NCI-H146 treated with DMSO at 0.1 percent for 48 hours (cell line): ENCODE results near the gene ONECUT2.
"Not testable (repeated sequence)": the region's sequence is repeated elsewhere in the genome, so short reads cannot be mapped to it uniquely, and the experiment has no call there.

Experiments used
- DNase-seq: peaks from one replicate; lab custom pipeline; 2025; ENCODE audit not compliant: unreplicated experiment; lab: John Stamatoyannopoulos, UW

ONECUT2 gene

DNA sequence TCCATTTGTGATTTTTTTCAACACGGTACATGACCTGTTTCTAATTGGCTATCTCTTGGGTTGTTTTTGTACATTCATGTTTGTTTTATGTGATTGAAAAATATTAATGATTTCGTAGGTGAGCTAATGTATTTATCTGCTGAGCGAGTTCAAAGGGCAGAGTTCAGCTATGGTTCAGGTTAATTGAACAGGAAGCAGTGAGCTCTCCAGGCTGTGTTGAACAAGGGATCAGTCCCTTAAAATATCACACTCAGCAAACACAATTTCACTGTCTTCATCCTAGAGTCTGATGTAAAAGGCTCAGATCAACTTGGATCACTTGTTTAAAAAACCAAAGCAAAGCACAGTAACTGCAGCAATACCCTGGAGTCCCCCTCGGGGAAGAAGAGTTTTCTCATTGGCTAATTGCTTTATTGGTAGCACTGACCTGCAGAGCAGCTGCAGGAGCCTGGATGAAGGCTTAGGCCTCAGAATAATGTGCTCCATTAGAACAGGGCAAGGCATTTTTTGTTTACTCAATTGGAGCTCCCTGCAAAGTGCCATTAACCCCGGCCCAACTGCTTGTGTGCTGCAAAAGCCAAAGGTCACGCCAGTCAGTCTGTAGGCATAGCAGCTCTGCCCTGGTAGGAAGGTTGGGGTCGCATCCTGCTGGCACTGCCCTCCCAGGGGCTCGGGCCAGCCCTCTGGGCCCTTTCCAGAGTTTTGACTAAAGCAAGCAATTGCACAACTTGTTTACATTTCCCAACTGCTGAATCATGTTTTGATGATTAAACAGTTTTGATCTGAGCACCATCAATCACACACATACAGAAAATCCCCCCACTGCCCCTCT is 10.5 kb downstream of the ONECUT2 start:
- peak; percentile 84 for DNase-seq

DNA sequence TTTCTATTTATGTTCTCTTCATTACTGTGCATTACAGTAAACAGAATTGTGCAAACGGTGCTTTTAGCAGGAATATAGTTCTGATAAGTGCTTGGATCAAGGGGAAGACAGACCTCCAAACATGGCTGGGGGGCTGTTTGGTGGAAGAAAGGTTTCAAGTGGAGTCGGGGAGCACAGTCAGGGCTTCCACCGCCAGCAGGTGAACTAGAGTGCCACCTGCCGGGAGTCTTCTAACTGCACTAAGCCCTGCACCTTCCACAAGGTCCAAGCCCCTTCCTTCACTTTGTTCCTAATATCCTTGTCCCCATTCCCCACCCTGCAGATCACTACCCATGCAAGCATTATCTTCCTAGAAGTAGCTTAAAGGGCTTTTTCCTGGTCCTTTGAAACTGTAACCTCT is 11.1 kb downstream of the ONECUT2 start:
- DNase-seq = peak; percentile 67

DNA sequence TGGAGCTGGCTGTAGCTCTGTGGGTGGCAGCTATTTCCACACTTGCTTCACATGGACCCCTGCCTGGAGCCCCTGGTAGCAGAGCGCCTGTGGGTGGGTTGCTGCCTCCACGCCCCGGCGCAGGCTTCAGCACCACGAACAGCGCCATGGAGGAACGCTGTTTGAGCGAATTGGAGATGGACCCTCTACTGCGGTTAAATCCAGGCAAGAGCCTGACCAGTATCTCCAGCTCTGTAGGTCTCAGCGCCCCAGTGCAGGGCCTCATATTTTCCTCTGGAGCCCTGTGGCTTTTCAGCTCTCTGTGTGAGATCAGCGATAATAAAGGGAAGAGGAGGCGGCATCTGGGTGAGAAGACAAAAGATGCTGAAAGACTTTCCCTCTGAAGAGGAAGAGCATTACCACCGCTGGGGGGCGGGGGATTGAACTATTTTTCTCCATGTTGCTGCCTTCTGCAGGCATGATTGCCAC is 12.0 kb downstream of the ONECUT2 start:
- DNase-seq = peak; percentile 89

DNA sequence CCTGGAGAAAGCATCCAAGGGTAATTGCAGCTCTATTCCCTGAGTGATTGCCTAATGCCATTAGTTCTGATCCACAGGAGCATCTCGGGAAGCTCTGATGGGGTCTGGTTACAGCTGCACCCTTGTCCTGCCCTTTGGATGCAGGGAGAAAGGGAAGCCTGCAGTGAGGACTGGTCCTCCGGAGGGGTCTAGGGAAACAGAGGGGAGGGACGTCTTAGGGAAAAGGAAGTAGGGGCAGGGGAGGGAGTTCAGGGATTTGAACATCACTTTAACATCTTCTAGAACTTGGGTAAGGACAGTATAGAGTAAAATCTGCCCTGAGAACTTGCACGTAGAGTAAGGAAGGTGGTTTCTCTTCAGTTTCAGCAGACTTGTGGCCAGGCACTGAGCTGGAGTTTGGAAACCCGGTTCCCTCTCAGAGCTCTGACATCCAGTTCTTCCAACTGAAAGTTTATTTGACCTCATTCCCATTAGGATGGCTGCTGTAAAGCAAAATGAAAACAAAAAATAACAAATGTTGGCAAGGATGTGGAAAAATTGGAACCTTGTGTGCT is 20.5 kb downstream of the ONECUT2 start:
- DNase-seq = no peak

DNA sequence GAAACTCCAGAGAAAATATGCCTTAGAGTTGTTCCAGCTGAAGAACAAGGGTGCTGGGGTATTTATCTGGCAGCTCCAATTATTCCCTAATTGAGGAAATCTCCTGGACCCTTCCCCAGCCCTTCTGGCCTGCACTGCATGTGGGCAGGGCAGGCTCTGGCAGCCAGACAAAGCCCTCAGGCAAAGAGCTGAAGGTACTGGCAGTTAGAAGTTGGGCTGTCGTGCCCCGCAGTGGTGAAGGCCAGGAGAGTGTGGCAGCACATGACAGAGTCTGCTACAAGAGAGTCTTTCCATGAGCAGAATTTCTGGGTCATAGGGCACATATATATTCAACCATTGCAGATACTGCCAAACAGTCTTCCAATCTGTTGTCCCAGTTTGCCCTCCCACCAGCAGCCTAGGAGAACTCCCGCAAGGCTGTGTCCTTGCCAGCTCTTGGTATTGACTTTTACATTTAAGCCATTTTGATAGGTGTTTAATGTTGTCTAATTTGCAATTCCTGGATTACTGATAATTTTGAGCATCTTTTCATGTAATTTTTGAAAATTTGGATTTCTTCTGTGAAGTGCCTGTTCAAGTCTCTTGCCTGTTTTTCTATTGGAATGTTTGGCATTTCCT is 26.6 kb downstream of the ONECUT2 start:
- DNase-seq = no peak

DNA sequence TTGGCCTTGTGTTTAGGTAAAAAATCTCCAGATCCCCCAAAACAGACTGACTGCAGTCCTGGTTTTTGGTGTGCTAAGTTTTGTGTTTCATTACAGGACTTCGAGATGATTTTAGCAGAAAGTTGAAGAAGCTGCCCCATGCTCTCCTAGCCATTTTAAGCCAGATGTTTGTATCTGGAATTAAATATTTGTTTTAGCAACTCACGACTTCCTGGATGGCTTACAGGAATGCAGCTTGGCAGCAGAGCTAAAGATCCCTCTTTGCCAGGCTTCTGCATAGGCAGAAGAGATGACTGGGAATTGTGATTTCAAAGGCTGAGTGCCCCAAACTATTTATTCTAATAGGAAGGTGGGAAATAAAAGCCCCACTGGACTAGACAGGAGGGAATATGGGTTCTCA is 31.1 kb downstream of the ONECUT2 start:
- DNase-seq = no peak

DNA sequence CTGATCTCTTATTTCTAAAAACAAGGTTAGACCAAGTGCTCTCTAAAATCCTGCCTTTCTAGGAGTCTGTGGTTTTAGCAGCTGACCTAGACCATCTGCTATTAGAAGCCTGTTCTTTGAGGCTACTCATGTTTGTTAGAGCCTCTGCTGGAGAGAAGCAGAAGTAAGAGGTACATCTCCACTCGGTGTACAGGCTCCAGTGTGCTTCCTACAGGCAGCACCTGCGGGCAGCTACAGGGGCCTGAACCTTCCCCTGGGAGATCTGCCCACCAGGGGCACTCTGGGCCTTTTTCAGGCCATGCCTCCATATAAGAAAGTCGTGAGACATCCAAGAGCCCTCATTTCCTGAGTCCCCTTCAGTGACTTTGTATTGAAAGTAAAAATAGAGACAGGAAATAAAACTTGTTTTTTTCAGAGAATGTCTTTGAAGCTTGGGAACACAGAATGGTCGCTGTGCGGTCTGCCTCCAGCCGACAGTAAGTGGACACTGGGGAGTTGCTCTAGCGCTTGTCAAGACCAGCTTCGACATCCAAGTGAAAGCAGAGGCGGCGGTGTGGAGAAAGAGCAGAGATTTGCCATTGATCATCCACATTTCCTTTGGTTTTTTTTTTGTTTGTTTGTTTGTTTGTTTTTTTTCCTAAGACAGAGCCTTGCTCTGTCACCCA is 31.7 kb downstream of the ONECUT2 start:
- DNase-seq = no peak

DNA sequence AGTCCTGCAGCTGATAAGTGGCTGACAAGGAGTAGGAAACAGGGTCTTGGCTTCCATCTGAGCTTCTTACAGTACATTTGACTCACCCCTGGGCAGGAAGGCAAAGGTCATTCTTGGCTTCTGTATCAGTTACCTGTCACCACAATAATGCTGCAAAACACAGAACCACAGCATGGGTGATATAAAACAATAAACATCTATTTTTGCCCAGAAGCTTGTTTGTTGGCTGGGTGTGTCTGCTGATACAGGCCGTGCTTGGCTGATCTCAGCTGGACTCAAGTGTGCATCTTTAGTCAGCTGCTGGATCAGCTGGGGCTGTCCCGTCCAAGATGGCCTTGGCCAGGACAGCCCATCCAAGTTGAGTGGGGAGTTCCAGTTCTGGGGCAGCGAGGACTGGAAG is 34.7 kb downstream of the ONECUT2 start:
- DNase-seq = no peak

DNA sequence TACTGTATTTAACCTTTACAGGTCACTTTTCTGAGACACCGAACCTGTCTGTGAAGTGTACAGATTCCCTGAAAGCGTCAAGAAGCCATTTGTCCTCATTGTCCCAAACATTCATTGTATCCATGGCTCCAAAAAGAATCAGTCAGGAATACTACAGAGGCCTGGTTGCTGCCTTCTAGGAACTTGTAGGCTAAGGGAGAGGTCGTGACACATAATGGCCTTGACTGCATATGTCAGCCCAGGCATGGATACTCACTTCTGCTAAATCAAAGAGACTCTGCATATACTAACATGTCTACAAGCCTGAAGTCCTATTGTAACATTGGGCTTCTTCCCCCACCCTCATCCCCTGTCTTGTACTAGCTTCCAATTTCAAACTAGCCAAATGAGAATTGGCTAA is 40.2 kb downstream of the ONECUT2 start:
- DNase-seq = no peak

DNA sequence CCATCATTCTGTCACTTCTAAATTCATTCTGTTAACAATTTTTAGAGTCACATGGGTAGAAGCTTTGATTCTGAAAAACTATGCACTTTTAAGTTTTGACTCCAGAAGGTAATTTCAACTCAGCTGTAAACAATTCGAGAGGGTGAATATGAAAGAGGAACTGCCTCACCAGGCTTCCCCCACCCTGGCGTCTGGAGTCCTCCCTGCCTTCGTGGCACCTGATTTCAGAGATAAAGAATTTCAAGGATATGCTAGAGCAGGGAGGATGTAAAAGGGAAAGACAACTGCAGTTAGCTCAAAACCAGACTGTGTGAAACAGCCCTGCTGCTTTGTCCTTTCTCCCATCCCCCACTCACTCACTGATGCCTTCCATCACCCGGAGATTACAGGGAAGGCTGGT is 40.7 kb downstream of the ONECUT2 start:
- no peak for DNase-seq

DNA sequence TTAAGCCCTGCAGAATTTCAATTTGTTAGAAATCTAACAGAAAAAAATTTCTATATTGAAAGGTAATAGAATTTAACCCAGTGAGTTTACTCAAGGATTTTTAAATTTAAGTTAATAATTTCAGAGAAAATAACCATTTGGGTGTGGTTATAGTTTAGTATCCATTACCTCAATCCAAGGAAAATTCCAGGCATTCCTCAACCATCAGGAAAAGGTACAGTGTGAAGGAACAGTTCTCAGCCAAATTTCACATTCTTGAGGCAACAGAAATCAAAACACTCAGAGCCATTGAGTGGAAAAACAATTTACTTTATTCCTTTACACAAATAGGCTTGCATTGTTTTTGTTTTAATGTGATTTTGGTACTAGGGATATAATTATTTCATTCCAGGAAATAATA is 45.6 kb downstream of the ONECUT2 start:
- DNase-seq = no peak

DNA sequence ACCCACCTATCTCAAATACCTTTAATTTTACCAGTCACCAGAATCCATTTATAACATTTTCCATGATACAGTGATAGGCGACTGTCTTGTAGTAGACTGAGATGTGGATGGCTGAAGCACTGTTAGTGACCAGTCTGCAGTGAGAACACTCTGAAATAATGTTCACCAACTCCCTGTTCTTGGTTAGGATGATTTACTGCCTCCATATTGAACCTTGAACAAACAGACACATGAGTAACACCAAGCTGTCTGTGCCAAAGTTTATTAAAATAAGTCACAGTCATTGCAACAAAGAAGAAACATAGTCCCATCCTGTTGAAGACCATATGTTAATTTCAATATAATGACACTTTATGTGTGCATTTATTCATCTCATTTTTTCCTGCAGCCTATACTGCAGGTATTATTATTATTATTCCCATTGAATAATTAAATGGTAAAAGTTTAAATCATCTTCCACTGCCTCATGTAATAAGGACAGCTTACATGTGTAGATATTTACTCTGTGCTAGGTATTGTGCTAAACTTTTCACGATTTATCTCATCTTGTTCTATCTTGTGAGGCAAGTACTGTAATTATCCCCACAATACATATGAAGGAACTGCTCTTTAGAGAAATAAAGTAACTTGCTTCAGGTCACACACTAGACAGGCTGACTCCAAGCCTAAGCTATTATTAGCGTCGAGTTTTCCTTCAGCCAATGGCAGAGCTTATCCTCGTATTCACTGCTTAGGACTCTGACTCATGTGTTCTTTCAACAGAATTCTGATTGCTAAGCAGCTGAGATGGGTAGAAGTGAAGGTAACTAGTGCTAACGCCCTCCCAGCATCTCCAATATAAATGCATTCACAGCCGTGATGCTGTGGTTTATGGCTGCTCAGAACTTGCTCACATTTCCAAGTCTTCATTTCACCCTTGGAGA is 62.5 kb downstream of the ONECUT2 start:
- no peak for DNase-seq

DNA sequence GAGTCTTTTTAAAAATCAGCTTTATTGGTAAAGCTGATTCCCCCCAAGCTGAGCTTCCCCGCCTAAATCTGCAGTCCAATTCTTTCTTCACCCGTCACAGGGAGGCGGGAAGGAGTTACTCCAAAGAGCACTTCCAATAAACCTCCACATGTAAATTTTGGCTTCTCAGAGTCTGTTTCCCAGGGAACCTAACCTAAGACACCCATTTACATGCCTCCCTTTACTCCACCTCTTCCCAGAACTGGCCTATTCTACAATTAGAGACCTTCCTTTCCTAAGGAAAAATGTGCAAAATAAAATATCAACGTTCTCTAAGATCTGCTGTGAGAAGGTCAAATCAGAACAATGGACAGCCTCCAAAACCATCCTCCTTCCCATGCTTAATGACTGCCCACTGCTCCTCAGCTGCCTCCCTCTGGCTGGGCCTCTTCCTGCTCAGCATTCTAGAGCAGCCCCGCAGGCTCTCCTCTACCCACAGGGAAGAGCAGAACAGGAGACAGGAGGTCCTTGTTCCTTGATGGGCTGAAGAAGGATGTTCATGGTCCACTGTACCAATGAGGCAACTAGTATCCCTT is 63.6 kb downstream of the ONECUT2 start:
- DNase-seq = no peak

DNA sequence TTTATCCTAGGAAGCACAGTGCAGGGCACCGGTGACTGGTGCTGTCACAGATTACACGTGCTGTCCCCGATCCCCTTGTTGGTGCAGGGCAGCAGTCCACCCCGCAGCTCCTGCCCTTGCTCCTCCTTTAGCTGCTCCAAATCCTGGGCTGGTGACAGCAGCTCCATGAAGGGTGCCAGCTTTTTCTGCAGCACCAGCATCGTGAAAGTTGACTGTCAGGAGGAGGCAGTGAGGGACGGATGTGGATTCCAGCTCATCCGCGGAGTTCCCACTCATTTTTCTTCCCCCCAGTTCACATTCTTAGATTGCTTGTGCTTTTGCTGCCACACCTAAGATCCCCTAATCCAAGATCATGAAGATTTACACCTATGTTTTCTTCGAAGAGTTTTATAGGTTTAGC is 67.5 kb downstream of the ONECUT2 start:
- DNase-seq = no peak

DNA sequence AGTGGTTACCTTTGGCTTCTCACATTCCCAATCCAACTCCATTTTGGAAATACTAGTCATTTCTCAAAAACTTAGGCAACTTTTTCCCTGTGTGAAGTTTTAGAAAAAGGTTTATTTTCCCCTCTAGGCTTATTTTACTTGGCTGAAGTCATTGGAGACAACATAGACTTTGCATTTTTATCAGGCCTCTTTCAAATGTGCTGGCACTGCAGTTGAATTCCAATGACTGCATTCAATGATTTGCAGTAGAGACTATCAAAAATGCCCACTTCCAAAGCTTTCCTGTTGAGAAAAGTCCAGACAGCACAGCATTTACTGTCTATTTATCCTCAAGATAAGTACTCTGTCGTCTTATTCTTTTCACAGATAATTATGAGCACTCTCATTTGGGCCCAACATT is 70.1 kb downstream of the ONECUT2 start:
- no peak for DNase-seq

DNA sequence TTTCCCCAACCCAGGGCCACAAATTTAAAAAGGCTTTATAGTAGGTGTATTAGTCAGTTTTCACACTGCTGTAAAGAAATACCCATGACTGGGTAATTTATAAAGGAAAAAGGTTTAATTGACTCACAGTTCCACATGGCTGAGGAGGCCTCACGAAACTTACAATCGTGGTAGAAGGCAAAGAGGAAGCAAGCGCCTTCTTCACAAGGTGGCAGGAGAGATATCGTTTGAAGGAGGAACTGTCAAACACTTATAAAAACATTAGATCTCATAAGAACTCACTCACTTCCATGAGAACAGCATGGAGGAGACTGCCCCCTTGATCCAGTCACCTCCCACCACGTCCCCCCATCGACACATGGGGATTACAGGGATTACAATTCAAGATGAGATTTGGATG is 80.9 kb downstream of the ONECUT2 start:
- no peak for DNase-seq

DNA sequence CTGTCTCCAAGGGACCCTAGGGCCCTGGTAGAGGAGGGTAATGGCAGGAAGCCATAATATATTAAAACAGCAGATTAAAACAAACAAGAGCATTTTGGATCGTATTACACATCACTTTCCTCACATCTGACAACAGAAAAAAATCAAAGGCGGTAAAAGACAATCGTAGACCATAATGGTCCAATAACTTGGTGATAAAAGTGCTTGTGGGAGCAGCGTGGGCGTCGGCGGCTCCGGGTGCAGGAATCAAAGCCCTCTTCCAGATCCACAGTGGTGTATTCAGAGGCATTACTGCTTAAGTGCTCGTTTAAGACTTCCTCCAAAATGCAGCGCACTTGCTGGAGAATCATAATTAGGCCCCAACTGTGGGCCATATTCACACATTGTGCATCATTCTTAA is 83.4 kb downstream of the ONECUT2 start:
- DNase-seq = no peak

DNA sequence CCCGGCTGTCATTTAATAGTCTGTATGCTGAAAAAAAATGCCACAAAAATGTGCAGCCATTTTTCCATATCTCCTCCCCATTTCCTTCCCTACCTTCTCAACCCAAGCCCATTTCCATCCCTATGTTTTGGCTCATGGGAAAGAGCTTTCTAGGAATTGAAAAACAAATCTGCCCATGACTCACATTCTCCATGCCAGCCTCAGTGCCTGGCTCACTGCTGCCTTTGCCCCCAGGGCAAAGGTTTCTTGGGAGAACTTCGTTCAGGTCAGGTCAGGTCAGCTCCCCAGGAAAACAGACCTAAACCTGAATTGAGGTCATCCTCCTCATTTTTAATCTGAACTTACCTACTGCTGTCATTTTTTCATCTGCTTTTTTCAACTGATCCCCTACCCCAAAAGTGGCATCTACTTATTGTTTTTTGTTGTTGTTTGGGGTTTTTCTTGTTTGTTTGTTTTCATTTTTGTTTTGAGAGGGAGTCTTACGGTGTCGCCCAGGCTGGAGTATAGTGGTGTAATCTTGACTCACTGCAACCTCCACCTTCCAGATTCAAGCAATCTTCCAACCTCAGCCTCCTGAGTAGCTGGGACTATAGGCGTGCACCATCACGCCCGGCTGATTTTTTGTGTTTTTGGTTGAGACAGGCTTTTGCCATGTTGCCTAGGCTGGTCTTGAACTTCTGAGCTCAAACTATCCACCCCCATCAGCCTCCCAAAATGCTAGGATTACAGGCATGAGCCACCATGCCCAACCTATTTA is 84.7 kb downstream of the ONECUT2 start:
- DNase-seq = no peak

DNA sequence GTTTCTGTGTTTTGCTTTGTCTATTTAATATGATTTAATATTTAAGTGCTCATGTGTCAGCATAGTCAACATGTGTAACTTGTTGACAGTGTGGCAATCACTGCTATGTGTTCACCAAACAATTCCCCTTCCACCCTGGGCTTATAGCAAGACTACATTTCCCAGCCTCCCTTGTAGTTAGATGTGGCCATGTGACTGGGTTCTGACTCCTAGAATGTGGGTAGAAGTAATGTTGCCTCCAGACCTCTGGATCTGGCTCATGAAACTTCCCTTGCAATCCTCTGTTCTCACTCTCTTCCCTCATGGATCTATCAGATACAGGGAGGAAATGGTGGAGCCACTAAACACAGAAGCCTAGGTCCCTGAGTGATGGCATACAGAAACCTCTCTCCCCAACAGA is 87.2 kb downstream of the ONECUT2 start:
- not testable (repeated sequence) for DNase-seq
